Measurements from ENCODE around the gene MYCN.

GRCh38 chr2:15935189-15935588, 5.2 kb upstream of the MYCN start:
- no peak for TF ChIP-seq POLR2AphosphoS5 (IDR thresholded peaks at IDR 0.05; ENCODE audit: insufficient read depth, low read depth, low read length)
- no peak for TF ChIP-seq EZH2 (IDR thresholded peaks at IDR 0.05; ENCODE audit: borderline replicate concordance, low read depth, low read length, severe bottlenecking)
- no peak for TF ChIP-seq JUN (IDR thresholded peaks at IDR 0.05; ENCODE audit: borderline replicate concordance, insufficient read depth, insufficient read length, low read depth)

All from endothelial cell of umbilical vein (primary cell).